NB4 (cell line): ENCODE data around the gene TMC8.

Experiments used
- DNase-seq: peaks from one replicate; pipeline ENCODE4 v3.0.0; 2010; ENCODE audit warnings: low read depth
- H3K4me3 ChIP-seq: one replicate; pipeline ENCODE4 v1.5.1; 2011; ENCODE audit warnings: mild to moderate bottlenecking, low read depth, low read length, moderate library complexity
- MYC ChIP-seq: IDR thresholded peaks from 2 replicates; pipeline ENCODE4 v1.6.1; 2011; ENCODE audit warnings: low read depth, low read length
- POLR2A ChIP-seq: IDR thresholded peaks from 2 replicates; pipeline ENCODE4 v1.6.1; 2011; ENCODE audit warnings: mild to moderate bottlenecking; ENCODE audit not compliant: insufficient read length; ENCODE audit errors: extremely low read depth
- TF ChIP-seq, protein P1 (sequence below): IDR thresholded peaks from 2 replicates; pipeline ENCODE4 v1.6.1; 2011; ENCODE audit warnings: low read depth, low read length
- TF ChIP-seq, protein P2 (sequence below): IDR thresholded peaks from one replicate; pipeline ENCODE4 v1.5.1; 2012; ENCODE audit warnings: low read depth, low read length

Gene TMC8

DNA sequence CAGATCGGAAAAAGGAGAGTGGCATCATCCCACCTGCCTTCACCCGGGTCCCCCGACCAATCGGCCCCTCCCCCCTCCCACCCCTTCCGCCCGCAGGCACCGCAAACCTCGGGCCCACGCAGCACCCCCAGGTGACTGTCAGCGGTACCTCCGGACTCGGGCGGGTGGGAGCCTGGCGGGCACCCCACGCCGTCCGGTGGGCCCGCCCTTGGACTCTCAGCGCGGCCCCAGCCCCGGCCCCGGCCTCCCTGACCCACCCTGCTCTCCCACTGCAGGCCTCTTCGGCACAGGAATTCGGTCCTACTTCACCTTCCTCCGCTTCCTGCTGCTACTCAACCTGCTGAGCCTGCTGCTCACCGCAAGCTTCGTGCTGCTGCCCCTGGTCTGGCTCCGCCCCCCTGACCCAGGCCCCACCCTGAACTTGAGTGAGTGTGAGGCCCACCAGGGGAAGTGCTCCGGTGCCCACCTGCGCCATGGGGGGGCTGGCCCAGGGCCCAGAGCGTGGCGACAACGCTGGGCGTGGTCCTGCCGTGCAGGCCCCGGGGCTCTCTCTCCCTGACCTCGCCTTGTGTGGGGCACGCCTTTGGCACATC, 1.6 kb downstream of the TMC8 start:
- no peak for DNase-seq
- no peak overlapping the region for H3K4me3 ChIP-seq
- no peak for TF ChIP-seq MYC
- no peak for TF ChIP-seq POLR2A
- TF ChIP-seq, protein P1, sequence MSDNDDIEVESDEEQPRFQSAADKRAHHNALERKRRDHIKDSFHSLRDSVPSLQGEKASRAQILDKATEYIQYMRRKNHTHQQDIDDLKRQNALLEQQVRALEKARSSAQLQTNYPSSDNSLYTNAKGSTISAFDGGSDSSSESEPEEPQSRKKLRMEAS, result no peak
- TF ChIP-seq, protein P2, sequence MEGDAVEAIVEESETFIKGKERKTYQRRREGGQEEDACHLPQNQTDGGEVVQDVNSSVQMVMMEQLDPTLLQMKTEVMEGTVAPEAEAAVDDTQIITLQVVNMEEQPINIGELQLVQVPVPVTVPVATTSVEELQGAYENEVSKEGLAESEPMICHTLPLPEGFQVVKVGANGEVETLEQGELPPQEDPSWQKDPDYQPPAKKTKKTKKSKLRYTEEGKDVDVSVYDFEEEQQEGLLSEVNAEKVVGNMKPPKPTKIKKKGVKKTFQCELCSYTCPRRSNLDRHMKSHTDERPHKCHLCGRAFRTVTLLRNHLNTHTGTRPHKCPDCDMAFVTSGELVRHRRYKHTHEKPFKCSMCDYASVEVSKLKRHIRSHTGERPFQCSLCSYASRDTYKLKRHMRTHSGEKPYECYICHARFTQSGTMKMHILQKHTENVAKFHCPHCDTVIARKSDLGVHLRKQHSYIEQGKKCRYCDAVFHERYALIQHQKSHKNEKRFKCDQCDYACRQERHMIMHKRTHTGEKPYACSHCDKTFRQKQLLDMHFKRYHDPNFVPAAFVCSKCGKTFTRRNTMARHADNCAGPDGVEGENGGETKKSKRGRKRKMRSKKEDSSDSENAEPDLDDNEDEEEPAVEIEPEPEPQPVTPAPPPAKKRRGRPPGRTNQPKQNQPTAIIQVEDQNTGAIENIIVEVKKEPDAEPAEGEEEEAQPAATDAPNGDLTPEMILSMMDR, result no peak

- TF ChIP-seq POLR2A, result no peak
- TF ChIP-seq, protein P1, result no peak
- TF ChIP-seq, protein P2, result no peak
- no peak for TF ChIP-seq MYC
- DNase-seq, result no peak
- no peak overlapping the region for H3K4me3 ChIP-seq
Observed at GRCh38 chr17:78132767-78133178, 2.2 kb downstream of the TMC8 start.

DNA sequence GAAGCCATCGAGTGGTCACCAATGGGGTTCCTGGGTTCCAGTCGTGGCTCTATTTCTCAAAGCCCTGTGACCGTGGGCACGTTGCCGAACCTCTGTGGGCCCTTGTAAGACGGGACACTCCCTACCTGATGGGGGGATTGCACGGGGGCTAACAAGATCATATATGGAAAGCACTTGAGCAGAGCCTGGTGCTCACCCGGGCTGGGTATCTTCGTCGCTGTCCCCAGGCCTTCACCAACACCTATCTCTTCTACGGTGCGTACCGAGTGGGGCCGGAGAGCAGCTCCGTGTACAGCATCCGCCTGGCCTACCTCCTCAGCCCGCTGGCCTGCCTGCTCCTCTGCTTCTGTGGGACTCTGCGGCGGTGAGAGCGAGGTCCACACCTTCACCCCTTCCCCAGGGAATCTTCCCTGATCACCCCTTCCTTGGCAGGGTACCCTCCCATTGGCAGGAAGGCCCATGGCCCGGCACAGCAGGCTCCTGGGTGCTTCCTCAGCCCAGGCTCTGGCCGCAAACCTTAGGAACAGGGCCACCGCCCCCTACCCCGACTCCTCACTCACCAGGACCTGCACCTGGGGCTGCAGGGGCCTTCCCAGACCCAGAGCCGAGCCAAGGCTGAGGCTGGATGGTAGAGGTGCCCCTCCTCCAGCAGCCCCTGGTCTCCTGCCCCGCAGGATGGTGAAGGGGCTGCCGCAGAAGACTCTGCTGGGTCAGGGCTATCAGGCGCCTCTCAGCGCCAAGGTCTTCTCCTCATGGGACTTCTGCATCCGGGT, 2.8 kb downstream of the TMC8 start:
- no peak for TF ChIP-seq POLR2A
- no peak for TF ChIP-seq MYC
- TF ChIP-seq, protein P1, result no peak
- TF ChIP-seq, protein P2, result no peak
- DNase-seq, result no peak
- H3K4me3 ChIP-seq, result no peak overlapping the region

DNA sequence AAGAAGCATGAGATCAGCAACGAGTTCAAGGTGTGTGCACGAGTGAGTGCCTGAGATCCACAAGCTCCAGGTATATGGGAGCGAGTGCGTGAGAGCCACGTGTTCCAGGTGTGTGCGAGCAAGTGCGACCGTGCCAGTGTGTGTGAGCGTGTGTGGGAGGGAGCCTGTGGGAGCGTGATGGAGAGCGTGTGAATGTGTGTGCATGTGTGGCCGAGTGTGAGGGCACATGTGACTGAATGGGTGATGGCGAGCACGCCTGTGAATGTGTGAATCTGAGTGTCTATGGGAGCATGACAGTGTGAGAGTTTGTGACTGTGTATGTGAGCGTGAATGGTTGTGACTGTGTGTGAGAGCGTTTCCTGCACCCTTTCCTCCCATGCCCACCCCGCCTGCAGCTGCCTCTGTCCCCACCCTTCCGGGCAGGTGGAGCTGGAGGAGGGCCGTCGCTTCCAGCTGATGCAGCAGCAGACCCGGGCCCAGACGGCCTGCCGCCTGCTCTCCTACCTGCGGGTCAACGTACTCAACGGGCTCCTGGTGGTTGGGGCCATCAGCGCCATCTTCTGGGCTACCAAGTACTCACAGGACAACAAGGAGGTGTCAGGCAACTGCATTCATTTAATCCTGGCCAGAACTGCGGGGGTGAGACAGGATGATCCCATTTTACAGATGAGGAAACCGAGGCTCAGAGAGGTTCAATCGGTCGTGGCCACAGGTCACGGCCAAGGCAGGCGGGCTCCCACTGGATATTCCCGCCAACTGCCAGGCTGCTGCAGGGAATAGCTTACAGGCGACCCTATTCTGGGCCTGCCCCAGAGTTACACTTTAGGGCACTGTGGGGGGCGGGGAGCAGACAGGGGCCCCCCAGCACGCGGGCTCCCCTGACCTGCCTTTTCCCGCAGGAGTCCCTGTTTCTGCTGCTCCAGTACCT, 3.7 kb downstream of the TMC8 start:
- H3K4me3 ChIP-seq, result no peak overlapping the region
- DNase-seq, result peak; percentile 79
- TF ChIP-seq POLR2A (no peak), MYC (no peak)
- TF ChIP-seq, protein P1, result 0 out of 2 replicates have a peak, but pooled peaks have one; percentile 18
- TF ChIP-seq, protein P2, result peak; percentile 67

- TF ChIP-seq, protein P2, result no peak
- no peak for TF ChIP-seq POLR2A
- no peak for TF ChIP-seq MYC
- TF ChIP-seq, protein P1, result no peak
- no peak overlapping the region for H3K4me3 ChIP-seq
- no peak for DNase-seq
Observed at GRCh38 chr17:78134899-78135385, 4.4 kb downstream of the TMC8 start.
